Trophoblast cell (in vitro differentiated cells and primary cell): ENCODE data around the gene MSH2.
A peak's percentile ranks its signal among the peaks of the same experiment; 100 is the strongest.

ENCODE experiments used
- DNase-seq, 2 donors: peaks; one replicate each; pipeline ENCODE4 v3.0.0-alpha.2; 2016
- H2AFZ ChIP-seq: 2 replicates; pipeline ENCODE4 v1.6.1; 2013; ENCODE audit warnings: low read length, moderate library complexity, mild to moderate bottlenecking; ENCODE audit not compliant: insufficient read depth, poor library complexity
- H2AK5ac ChIP-seq: 2 replicates; pipeline ENCODE4 v1.6.1; 2013; ENCODE audit warnings: mild to moderate bottlenecking, low read length
- H2BK120ac ChIP-seq: 2 replicates; pipeline ENCODE4 v1.6.1; 2013; ENCODE audit warnings: low read length, mild to moderate bottlenecking, moderate library complexity; ENCODE audit not compliant: insufficient read depth, poor library complexity
- H2BK12ac ChIP-seq: 2 replicates; pipeline ENCODE4 v1.6.1; 2013; ENCODE audit warnings: mild to moderate bottlenecking, low read length, moderate library complexity
- H2BK5ac ChIP-seq: 2 replicates; pipeline ENCODE4 v1.6.1; 2013; ENCODE audit warnings: low read length, low read depth, moderate library complexity, mild to moderate bottlenecking; ENCODE audit not compliant: poor library complexity
- H3K14ac ChIP-seq: 2 replicates; pipeline ENCODE4 v1.6.1; 2013; ENCODE audit warnings: mild to moderate bottlenecking, low read length
- H3K18ac ChIP-seq: 2 replicates; pipeline ENCODE4 v1.6.1; 2013; ENCODE audit warnings: mild to moderate bottlenecking, low read length
- H3K23ac ChIP-seq: 2 replicates; pipeline ENCODE4 v1.6.1; 2013; ENCODE audit warnings: low read length
- H3K27ac ChIP-seq: 2 replicates; pipeline ENCODE4 v1.5.1; 2013; ENCODE audit warnings: low read depth, mild to moderate bottlenecking, inconsistent platforms, low read length, moderate library complexity
- H3K27me3 ChIP-seq: 2 replicates; pipeline ENCODE4 v1.6.1; 2013; ENCODE audit warnings: inconsistent platforms, mild to moderate bottlenecking, low read length, moderate library complexity; ENCODE audit not compliant: insufficient read depth
- H3K36me3 ChIP-seq, 2 experiments: 1 replicate in 1 of 2; 2 replicates in 1 of 2; pipeline ENCODE4 v1.6.1; 2013; ENCODE audit warnings: low read length in 2 of 2, mild to moderate bottlenecking in 2 of 2, moderate library complexity in 1 of 2; ENCODE audit not compliant: insufficient read depth in 2 of 2, control insufficient read depth in 1 of 2
- H3K4ac ChIP-seq: 2 replicates; pipeline ENCODE4 v1.6.1; 2013; ENCODE audit warnings: low read depth, mild to moderate bottlenecking, low read length, moderate library complexity
- H3K4me1 ChIP-seq, 2 experiments: 1 replicate in 1 of 2; 2 replicates in 1 of 2; pipeline ENCODE4 v1.6.1; 2013; ENCODE audit warnings: low read length in 2 of 2, mild to moderate bottlenecking in 2 of 2, moderate library complexity in 1 of 2; ENCODE audit not compliant: insufficient read depth in 2 of 2, control insufficient read depth in 1 of 2
- H3K4me2 ChIP-seq: 2 replicates; pipeline ENCODE4 v1.6.1; 2013; ENCODE audit warnings: inconsistent platforms, mild to moderate bottlenecking, low read length, moderate library complexity
- H3K4me3 ChIP-seq: 2 replicates; pipeline ENCODE4 v1.5.1; 2013; ENCODE audit warnings: mild to moderate bottlenecking, low read depth, low read length, inconsistent platforms
- H3K79me1 ChIP-seq: one replicate; pipeline ENCODE4 v1.6.1; 2013; ENCODE audit warnings: low read length
- H3K79me2 ChIP-seq: 2 replicates; pipeline ENCODE4 v1.6.1; 2013; ENCODE audit warnings: low read length, mild to moderate bottlenecking; ENCODE audit not compliant: control insufficient read depth, insufficient read depth, poor library complexity
- H3K9ac ChIP-seq: 2 replicates; pipeline ENCODE4 v1.6.1; 2013; ENCODE audit warnings: mild to moderate bottlenecking, low read length
- H3K9me3 ChIP-seq: 2 replicates; pipeline ENCODE4 v1.6.1; 2013; ENCODE audit warnings: low read depth, mild to moderate bottlenecking, control low read depth, inconsistent platforms, low read length; ENCODE audit not compliant: insufficient read depth
- H4K12ac ChIP-seq: 2 replicates; pipeline ENCODE4 v1.6.1; 2013; ENCODE audit warnings: low read depth, mild to moderate bottlenecking, low read length, moderate library complexity
- H4K8ac ChIP-seq: 2 replicates; pipeline ENCODE4 v1.6.1; 2013; ENCODE audit warnings: low read depth, mild to moderate bottlenecking, low read length, moderate library complexity
- H4K91ac ChIP-seq: one replicate; pipeline ENCODE4 v1.6.1; 2013; ENCODE audit warnings: low read depth, mild to moderate bottlenecking, low read length, moderate library complexity
- WGBS: extraction: QIAGEN DNeasy Blood & Tissue Kit; methylation state at CpG from one replicate; pipeline ENCODE4 v1.1.7; 2013; ENCODE audit warnings: missing lambda C conversion rate; ENCODE audit not compliant: insufficient read length, insufficient coverage; ENCODE audit errors: extremely low coverage; 5-methylcytosine and 5-hydroxymethylcytosine counted together

MSH2 gene

GRCh38 chr2:47386551-47386950, 16.4 kb upstream of the MSH2 start:
- Histone ChIP-seq H2BK12ac (no peak overlapping the region), H3K4ac (no peak overlapping the region), H3K18ac (no peak overlapping the region), H3K4me2 (no peak overlapping the region), H3K36me3 (peaks cover 8 to 14% of the 10 kb centered on the region in 2 experiments), H3K9me3 (no peaks in the 10 kb centered on the region), H3K79me1 (no peaks in the 10 kb centered on the region), H2AK5ac (no peak overlapping the region), H3K27ac (no peak overlapping the region), H3K27me3 (no peaks in the 10 kb centered on the region), H4K91ac (no peak overlapping the region), H2BK120ac (no peak overlapping the region), H3K23ac (no peak overlapping the region), H3K14ac (no peak overlapping the region), H4K8ac (no peak overlapping the region), H3K9ac (no peak overlapping the region), H3K4me3 (no peak overlapping the region), H2AFZ (no peak overlapping the region), H4K12ac (no peak overlapping the region), H2BK5ac (no peak overlapping the region), H3K4me1 (no peaks in the 10 kb centered on the region), H3K79me2 (no peaks in the 10 kb centered on the region)
- no peak for DNase-seq
- no CpG with 5 or more reads among the region's 3 CpGs for WGBS

- H2BK5ac ChIP-seq = no peak overlapping the region
- no CpG with 5 or more reads among the region's 2 CpGs for WGBS
- H3K18ac ChIP-seq = no peak overlapping the region
- no peak overlapping the region for H2AK5ac ChIP-seq
- H2BK12ac ChIP-seq = no peak overlapping the region
- H2BK120ac ChIP-seq = no peak overlapping the region
- no peaks in the 10 kb centered on the region for H3K27me3 ChIP-seq
- H3K36me3 ChIP-seq = peaks cover 6 to 8% of the 10 kb centered on the region in 2 experiments
- no peak overlapping the region for H3K27ac ChIP-seq
- no peak overlapping the region for H4K12ac ChIP-seq
- H4K91ac ChIP-seq = no peak overlapping the region
- no peak overlapping the region for H3K14ac ChIP-seq
- no peak overlapping the region for H3K9ac ChIP-seq
- DNase-seq = no peak
- no peak overlapping the region for H3K4ac ChIP-seq
- H3K4me2 ChIP-seq = no peak overlapping the region
- H3K79me1 ChIP-seq = no peaks in the 10 kb centered on the region
- no peak overlapping the region for H2AFZ ChIP-seq
- no peak overlapping the region for H4K8ac ChIP-seq
- no peaks in the 10 kb centered on the region for H3K79me2 ChIP-seq
- H3K9me3 ChIP-seq = no peaks in the 10 kb centered on the region
- no peaks in the 10 kb centered on the region for H3K4me1 ChIP-seq
- H3K23ac ChIP-seq = no peak overlapping the region
- no peak overlapping the region for H3K4me3 ChIP-seq
These were observed 14.1 kb upstream of the MSH2 start for GRCh38 chr2:47388888-47389287.

- H2AK5ac ChIP-seq = no peak overlapping the region
- no peak overlapping the region for H2BK12ac ChIP-seq
- H3K9ac ChIP-seq = no peak overlapping the region
- H3K4me3 ChIP-seq = no peak overlapping the region
- H4K8ac ChIP-seq = no peak overlapping the region
- no peaks in the 10 kb centered on the region for H3K79me1 ChIP-seq
- no peak overlapping the region for H2AFZ ChIP-seq
- no peak overlapping the region for H3K14ac ChIP-seq
- no peaks in the 10 kb centered on the region for H3K4me1 ChIP-seq
- no peak overlapping the region for H4K12ac ChIP-seq
- no peak overlapping the region for H3K23ac ChIP-seq
- H3K36me3 ChIP-seq = peaks cover 3 to 5% of the 10 kb centered on the region in 2 experiments
- 100% methylated on average over 1 of the region's 1 CpG for WGBS
- H3K27ac ChIP-seq = no peak overlapping the region
- H4K91ac ChIP-seq = no peak overlapping the region
- DNase-seq = no peak
- H2BK5ac ChIP-seq = no peak overlapping the region
- no peak overlapping the region for H3K18ac ChIP-seq
- H2BK120ac ChIP-seq = no peak overlapping the region
- H3K4ac ChIP-seq = no peak overlapping the region
- H3K9me3 ChIP-seq = no peaks in the 10 kb centered on the region
- no peaks in the 10 kb centered on the region for H3K79me2 ChIP-seq
- no peaks in the 10 kb centered on the region for H3K27me3 ChIP-seq
- H3K4me2 ChIP-seq = no peak overlapping the region
These were observed 13.3 kb upstream of the MSH2 start for GRCh38 chr2:47389692-47390091.

- H3K36me3 ChIP-seq = peaks cover 0 to under 1% of the 10 kb centered on the region in 2 experiments
- peaks cover 3 to 7% of the 10 kb centered on the region in 2 experiments for H3K4me1 ChIP-seq
- H3K79me2 ChIP-seq = peaks cover 9% of the 10 kb centered on the region
- H2AK5ac ChIP-seq = no peak overlapping the region
- no peak overlapping the region for H3K18ac ChIP-seq
- H3K14ac ChIP-seq = no peak overlapping the region
- H2BK12ac ChIP-seq = no peak overlapping the region
- H2AFZ ChIP-seq = peak overlapping the region; percentile 52
- H3K4me3 ChIP-seq = no peak overlapping the region
- H4K91ac ChIP-seq = peak overlapping the region; percentile 64
- no peak overlapping the region for H2BK120ac ChIP-seq
- peak overlapping the region; percentile 70 for H4K12ac ChIP-seq
- H3K4ac ChIP-seq = no peak overlapping the region
- peak overlapping the region; percentile 82 for H3K4me2 ChIP-seq
- no peak overlapping the region for H2BK5ac ChIP-seq
- H3K23ac ChIP-seq = no peak overlapping the region
- H3K27me3 ChIP-seq = no peaks in the 10 kb centered on the region
- no peak for DNase-seq
- H3K27ac ChIP-seq = no peak overlapping the region
- H3K79me1 ChIP-seq = peaks cover 6% of the 10 kb centered on the region
- H3K9ac ChIP-seq = no peak overlapping the region
- no CpG with 5 or more reads among the region's 36 CpGs for WGBS
- peak overlapping the region; percentile 95 for H4K8ac ChIP-seq
- no peaks in the 10 kb centered on the region for H3K9me3 ChIP-seq
These were observed 984 bp upstream of the MSH2 start for GRCh38 chr2:47401789-47402554.
